DOHH2 (cell line): ENCODE data around the gene GOSR2.

Source experiments
- EZH2phosphoT487 ChIP-seq: fragments of 200-600 bp; sonication (generic); IDR thresholded peaks from 2 replicates; pipeline ENCODE4 v1.6.1; 2017; ENCODE audit warnings: borderline replicate concordance, mild to moderate bottlenecking, antibody characterized with exemption, low read length, moderate library complexity, mixed read lengths
- TF ChIP-seq, protein P1 (sequence below): fragments of 200-600 bp; sonication (generic); IDR thresholded peaks from one replicate; pipeline ENCODE4 v1.5.1; 2014; ENCODE audit warnings: antibody characterized with exemption, mild to moderate bottlenecking, low read depth, low read length; ENCODE audit not compliant: poor library complexity, severe bottlenecking

DNA sequence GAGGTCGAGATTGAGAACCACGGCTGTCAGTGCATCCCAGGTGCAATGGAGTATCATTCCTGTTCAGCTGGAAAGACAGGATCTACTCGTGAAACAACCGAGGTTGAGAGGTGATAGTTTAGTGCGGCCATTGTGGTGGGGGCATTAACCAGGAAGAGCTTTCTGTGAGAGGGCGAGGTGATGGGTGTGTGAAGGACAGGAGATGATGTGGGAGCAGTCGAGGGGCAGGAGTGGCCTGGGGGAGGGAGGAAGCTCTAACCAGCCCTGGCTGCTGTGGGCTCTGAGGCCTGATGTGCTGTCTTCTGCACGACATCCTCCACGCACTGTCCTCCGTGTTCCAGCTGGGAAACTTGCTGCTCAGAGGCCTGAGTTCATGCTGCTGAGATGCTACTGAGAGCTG is 22.0 kb downstream of the GOSR2 start:
- TF ChIP-seq, protein P1, sequence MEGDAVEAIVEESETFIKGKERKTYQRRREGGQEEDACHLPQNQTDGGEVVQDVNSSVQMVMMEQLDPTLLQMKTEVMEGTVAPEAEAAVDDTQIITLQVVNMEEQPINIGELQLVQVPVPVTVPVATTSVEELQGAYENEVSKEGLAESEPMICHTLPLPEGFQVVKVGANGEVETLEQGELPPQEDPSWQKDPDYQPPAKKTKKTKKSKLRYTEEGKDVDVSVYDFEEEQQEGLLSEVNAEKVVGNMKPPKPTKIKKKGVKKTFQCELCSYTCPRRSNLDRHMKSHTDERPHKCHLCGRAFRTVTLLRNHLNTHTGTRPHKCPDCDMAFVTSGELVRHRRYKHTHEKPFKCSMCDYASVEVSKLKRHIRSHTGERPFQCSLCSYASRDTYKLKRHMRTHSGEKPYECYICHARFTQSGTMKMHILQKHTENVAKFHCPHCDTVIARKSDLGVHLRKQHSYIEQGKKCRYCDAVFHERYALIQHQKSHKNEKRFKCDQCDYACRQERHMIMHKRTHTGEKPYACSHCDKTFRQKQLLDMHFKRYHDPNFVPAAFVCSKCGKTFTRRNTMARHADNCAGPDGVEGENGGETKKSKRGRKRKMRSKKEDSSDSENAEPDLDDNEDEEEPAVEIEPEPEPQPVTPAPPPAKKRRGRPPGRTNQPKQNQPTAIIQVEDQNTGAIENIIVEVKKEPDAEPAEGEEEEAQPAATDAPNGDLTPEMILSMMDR: no peak
- TF ChIP-seq EZH2phosphoT487: no peak
